Subcutaneous adipose tissue (tissue), 4 donors: ENCODE measurements around the gene ECE1. TPM values are rescaled to one million over a fixed set of nuclear protein-coding genes. Genes with fewer than 3 reads are reported as not detected.

Experiments used
- CTCF ChIP-seq: fragments of 450-650 bp; IDR thresholded peaks from one replicate; pipeline ENCODE4 v1.5.1; 2016; ENCODE audit warnings: low read depth, mild to moderate bottlenecking, control low read depth, antibody characterized with exemption, moderate library complexity
- total RNA-seq, 4 donors: library from RNA; depleted of rRNA; stranded (reverse); fragments of >200 nt; gene quantifications; one replicate each; pipeline ENCODE4 v1.1.0, GENCODE V29; 2016

Gene ECE1
- total RNA-seq, 4 donors from 2014 or later = 75.7 to 188 (median 96.7) TPM

- no peak for TF ChIP-seq CTCF
These were observed 28.5 kb upstream of the ECE1 start for GRCh38 chr1:21318714-21319159.

GRCh38 chr1:21318057-21318713 is 27.9 kb upstream of the ECE1 start:
- no peak for TF ChIP-seq CTCF

- TF ChIP-seq CTCF = no peak
These were observed 27.4 kb upstream of the ECE1 start for GRCh38 chr1:21317690-21318043.

GRCh38 chr1:21317035-21317689 is 26.9 kb upstream of the ECE1 start:
- TF ChIP-seq CTCF = no peak

- TF ChIP-seq CTCF = no peak
These were observed 24.6 kb upstream of the ECE1 start for GRCh38 chr1:21314743-21315396.

GRCh38 chr1:21313886-21314721 is 23.8 kb upstream of the ECE1 start:
- TF ChIP-seq CTCF = no peak
